ENCODE data around the gene PIR. TPM values are rescaled to one million over a fixed set of nuclear protein-coding genes. Genes with fewer than 3 reads are reported as not detected.

The PIR gene
- total RNA-seq, 1 donor from 2014 or later, result 19.3 TPM

DNA sequence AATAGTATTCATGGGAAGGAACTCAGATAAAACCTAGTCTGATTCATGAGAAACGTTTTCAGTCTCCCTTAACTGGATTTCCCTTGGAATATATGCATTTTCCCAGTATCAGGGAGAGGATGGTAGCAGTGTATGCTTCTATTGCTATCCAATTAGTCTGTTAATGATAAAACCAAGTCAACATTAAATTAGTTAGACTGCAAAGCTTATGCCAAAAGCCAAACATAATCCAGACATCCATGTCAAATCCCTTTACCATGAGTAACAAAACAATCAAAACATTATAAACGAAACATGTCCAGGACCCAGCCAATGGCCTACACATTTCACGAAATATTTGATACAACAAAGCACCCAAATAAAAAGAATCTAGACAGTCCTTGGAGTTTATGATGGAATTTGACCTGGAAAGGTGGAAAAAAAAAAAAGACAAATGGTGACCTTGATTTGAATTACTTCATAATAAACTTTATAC, 74.4 kb downstream of the PIR start:
- ATAC-seq (no peak), DNase-seq (ENCODE audit: low spot score) (no peak)

DNA sequence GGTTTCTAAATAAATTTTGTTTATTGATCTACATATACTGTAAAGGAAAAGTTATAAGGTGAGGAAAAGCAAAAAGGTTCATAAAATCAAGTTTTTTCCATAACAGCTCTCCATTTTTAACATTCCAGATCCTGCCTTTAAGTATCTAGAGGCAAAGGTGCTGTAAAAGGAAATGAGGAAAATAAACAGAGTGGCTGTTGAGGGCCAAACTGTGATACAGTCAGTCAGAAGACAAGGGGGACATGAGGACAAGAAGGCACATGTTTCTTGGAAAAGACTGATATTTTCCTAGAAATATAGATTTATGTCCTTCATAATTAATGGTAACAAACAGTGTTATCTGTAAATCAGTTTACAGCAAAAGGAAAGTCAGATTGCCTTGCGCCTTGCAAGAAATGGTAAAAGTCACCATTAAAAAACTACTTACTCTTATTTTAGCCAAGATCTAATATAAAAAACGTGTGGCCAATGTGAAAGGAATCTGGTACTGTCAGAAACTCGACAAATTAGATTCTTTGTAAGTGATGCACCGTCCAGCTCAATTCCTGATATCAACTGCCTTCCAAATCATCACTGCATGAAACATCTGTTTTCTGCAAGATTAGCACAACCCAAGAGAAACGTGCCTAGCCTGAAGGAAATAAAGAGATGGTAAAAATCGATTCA, 75.0 kb downstream of the PIR start:
- ATAC-seq (no peak), DNase-seq (ENCODE audit: low spot score) (no peak)

DNA sequence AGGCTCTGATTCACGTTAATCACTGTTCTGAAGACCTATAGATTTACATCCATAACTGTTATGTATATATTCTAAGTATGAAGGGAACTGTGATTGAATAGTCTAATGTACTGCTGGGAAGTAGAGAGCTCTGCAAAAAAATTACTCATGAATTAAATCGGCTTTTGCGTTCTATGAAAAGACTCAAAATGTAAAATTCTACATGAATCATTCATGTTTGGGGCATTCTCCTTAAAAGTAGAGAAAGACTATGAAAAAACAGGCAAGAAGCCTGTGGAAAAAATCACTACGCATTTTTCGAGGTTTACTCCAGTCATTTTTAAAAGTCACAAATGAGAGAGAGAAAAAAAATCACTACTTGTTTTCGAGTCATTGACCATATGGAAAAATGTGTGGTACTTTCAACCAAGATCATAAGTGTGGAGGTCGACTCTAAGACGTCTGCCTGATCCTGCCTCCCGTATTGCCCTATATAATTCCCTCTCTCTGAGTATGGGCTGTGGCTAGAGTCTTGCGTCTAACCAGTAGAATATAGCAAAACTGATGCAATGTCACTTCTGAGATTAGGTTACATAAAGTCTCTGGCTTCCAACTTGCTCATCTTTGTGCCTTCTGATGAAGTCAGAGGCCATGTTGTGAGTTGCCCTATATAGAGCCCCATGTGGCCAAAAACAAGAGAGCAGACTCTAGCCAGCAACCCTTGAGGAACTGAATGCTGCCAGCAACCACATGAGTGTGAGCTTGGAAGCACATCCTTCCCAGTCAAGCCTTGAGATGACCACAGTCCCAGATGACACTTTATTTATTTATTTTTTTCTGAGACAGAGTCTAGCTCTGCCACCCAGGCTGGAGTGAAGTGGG, 76.8 kb downstream of the PIR start:
- ATAC-seq, result no peak

DNA sequence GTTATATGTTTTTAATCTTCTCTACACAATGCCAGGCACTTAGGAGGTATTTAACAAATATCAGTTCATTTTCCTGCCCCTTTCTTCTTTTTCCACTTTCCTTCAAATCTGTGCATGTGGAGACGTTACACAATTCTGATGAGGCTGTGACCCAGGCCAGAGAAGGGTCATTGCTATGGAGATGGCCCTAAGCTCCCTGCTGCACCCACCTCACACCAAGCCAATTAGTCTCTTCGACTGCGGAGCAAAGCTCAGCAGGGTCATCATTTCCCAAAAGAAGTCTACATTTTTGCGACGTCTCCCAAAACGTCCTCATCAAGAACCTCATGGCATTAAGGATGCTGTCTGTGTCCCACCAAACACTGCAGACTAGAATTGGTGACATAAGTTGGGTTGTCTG, 80.0 kb downstream of the PIR start:
- DNase-seq (ENCODE audit: low spot score) (peak; percentile 45), ATAC-seq (peak; percentile 84)

More for the DNA sequence above, 76.8 kb downstream of the PIR start:
- DNase-seq (ENCODE audit: low spot score), result no peak

DNA sequence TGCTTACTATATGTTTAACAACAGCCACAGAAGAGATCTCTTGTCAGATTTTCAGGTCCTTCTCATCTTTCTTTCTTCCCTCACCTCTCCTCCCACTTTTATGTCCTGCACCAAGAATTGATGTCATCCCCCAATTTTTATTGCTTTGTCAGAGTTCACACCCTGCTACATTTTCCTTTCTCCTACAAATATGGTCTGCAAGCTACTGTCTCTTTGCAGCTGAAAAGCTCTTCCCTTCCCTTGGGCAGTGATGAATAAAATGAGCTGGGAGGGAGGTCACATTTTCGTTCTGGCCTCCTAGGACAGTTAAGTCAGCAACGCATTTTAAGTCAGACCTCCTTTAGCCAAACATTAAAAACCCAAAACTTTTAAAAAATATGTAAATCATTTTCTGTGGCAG, 82.2 kb downstream of the PIR start:
- no peak for ATAC-seq
- DNase-seq (ENCODE audit: low spot score), result no peak

DNA sequence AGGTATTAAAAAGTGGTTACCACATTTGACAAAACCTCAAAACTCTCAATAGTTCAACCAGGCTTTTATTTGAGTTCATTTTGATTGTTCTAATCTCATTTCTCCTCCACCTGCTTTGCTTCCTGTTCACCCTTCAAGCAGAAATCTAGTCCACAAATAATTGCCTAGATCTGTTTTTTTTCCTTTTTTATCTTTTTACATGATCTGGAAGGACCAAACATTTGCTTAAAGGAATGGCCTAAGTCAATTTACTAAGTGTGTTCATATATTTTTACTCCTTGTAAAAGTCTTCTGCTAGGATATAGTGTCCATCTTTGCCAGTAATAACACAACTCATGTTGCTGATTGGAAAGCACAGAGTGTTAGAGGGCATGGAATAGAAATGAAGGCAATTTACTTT, 82.7 kb downstream of the PIR start:
- DNase-seq (ENCODE audit: low spot score) (no peak), ATAC-seq (no peak)

DNA sequence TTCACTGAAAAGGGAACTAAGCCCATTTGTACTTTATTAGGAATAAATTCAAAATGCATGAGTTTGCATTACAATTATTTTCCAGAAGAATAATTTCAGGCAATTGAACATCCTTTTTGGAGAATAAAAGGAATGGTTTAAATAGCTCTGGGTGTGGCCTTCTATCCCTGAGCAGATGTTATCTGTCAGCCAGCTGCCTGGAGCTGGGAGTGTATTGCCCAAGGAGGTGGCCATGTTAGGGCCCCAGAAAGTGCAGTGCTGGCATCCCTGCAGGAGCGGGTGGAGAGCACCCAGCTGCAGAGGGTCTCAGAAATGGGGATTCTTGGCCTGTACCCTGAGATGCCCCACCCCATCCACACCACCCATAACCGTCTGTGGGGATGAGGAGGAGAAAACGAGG, 87.3 kb downstream of the PIR start:
- DNase-seq (ENCODE audit: low spot score), result no peak
- no peak for ATAC-seq

DNA sequence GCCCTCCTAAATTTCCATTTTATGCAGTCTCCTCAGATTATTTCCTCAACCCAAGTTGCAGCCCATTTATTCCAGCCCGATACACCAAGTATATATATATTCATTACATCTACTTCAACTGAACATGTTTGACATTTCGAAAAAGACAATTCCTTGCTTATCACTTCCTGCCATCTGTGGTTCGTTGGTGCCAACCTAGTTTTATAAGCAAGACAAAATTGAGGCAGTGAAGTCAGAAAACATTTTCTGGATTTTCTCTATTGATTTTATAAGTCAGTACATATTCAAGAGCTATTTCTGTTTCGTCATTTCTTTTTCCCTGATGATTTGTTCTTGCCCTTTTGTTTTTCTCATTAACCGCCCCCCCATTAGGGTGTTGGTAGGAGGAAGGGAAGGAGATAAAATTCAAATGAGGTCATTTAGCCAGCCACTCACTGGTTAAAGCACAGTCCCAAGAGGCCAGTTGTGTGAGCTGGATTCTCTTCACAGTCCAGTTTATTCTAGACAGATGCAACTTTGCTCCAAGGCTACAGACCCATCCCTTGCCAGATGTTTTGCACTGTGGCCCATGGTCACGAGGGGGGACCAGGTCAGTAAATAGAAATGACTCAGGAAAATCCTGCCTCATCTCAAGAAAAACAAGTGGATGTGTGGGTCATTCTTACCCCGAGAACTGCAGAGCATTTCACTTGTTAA, 88.6 kb downstream of the PIR start:
- no peak for ATAC-seq
- no peak for DNase-seq (ENCODE audit: low spot score)

DNA sequence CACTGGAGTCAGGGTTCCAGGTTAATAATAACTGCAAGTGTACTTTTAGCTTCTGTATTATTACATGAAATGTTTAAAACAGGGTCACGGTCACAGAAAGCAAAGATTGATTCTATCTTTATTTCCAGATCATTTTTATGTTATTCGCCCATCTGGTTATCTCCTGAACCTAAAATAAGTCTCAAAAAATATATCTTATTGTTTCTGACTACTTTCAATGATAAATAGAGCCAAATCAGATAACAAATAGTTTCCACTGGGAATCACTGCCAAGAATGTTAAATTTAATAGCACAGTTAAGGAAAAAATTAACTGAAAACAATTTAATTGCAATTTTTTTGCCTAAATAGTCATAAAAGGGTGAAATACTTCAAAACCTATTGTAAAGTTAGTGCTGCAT, 91.8 kb downstream of the PIR start:
- DNase-seq (ENCODE audit: low spot score) (no peak), ATAC-seq (no peak)

DNA sequence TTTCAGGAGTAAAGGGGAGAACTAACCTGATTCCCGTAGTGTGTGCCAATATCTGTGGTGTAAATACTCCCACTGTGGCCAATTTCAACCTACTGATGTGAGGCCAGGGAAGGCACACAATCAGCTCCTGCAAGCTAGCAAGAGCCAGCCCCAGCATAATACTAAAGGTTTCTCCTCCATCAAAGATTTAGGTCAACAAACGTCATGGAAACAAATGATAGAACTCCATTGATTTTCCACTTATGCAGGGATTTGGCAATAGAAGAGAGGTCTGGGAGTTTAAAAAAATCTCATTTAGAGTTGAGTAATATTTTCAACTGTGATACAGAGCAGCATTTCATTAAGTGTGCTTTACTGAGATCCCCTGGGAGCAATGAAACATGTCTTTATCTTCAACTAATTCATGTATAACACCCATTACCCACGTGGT, 93.2 kb downstream of the PIR start:
- ATAC-seq (peak; percentile 89), DNase-seq (ENCODE audit: low spot score) (peak; percentile 51)

DNA sequence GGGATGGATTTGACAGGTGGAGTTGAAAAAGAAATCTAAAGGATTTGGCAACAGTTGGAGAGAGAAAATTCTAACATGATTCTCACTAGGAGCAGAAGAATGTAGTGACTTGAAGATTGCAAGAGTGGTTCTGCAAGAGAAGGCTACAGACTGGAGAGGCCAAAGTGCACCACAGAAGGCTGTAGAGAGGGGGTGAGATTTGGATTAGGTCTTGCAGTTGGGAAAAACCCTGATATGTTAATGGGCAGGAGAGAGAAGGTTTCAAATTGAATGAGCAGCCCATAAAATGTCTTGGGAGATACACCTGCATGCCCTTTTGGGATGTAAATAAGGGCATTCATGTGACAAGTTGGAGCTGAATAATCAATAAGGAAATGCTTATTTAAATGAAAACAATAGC, 94.3 kb downstream of the PIR start:
- DNase-seq (ENCODE audit: low spot score) (no peak), ATAC-seq (no peak)

DNA sequence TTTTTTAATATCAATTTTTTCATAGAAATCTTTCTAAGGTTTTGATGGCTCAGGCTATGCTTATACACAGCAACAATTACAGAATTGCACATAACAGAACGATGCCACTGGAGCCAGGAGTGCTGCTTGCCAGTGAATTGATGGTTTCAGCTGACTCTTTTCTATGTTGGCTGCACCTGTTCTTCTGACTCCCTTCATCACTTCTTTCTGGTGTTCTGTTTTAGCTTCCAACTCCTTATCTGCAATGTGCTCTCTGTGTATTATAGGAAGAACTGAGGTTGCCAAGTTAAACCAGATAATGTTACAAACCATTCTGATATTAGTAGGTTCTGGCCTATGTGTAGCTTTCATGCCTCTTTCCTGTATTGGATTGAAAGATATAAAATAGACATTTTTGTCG, 97.3 kb downstream of the PIR start:
- ATAC-seq (no peak), DNase-seq (ENCODE audit: low spot score) (no peak)

DNA sequence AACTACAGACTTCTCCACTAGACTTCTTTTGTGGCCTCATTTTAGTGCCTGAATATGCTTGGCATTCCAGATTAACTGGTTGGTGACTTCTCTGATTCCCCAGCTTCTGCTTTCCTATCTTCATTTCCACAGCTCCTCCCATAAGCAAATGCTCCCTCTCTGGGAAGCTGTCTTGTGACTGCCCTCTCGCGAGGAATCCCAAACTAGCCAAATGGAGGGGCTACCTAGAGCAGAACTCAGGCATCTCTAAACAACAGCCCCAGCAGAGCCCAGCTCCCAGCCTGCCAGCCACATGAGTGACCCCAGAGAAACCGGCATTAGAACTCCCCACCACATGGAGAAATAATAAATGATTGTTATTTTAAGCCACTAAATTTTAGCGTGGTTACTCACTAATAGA, 101.3 kb downstream of the PIR start:
- ATAC-seq (no peak), DNase-seq (ENCODE audit: low spot score) (no peak)

DNA sequence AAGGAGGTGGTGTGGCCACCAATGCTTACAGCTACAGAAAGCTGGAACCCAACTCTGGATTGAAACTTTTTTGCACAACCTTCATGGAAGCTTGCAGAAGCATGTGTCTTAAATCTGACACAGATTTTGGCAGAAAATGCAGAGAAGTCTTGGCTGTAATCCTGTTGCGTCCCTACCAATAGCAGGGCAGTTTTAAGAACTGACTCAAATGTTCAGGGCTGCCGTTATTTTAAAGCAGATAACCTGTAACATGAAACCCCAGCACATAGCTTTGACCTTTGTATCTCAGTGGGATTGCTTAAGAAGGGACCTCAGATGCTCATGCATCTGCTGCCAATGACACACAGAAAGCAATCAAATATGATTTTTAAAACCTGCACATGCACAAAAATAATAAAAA, 108.8 kb downstream of the PIR start, which contains the start of gene VEGFD:
Gene VEGFD (minus strand): TSS at position 110 of the 400 bp plus-strand sequence. CDS start 467 bp downstream, outside the sequence.
- peak; percentile 44 for DNase-seq (ENCODE audit: low spot score)
- peak; percentile 87 for ATAC-seq

DNA sequence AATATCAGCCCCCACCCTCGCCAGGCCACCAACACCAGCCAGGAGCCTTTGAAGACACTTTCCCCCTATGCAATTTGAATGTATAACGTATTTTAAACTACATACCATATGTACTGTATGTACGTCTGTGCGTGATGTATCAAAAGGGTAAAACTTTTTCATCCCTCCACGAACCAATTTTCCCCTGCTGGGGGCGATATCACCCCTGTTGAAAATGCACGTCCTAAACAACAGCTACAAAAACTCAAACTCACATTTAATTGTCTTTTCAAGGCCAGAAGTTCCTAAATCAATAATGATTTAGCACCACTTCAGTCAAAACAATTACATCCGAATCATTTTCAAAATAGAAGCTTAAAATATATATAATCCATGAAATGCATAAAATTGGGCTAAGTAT, 110.3 kb downstream of the PIR start:
- ATAC-seq (no peak), DNase-seq (ENCODE audit: low spot score) (no peak)

DNA sequence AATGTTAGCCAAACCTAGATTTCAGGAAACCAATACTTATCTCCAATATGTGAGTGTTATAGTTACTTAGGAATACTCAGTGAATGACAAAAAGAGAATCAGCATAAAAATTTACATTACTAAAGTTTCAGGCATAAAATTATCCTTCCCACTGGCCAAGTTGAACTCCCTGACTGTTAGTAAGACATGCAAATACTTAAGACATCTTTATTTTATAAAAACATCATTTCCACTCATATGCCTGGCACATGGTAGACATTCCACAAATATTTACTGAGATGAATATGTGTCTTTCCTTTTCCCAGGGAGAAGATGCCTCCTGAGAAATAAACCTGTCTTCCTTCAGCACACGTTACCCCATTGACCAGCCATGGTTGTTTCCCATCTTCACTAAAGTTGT, 116.2 kb downstream of the PIR start:
- no peak for ATAC-seq

DNA sequence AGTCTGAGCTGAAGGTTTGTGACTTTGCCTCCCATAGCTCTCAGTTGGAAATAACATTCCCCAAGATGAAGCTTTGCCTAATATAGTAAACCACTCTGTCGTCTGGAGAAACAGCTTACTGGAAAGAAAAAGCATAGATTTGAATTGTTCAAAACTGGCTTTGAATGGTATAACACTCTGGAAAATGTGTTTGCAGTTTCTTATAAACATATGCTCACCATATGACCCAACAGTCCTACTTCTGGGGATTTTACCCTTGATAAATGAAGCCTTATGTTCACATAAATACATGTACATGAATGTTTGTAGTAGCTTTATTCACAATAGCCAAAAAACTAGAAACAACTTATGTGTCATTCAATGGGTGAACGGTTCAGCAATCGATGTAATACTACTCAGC, 119.2 kb downstream of the PIR start:
- ATAC-seq (no peak), DNase-seq (ENCODE audit: low spot score) (no peak)

More for the DNA sequence above, 116.2 kb downstream of the PIR start:
- DNase-seq (ENCODE audit: low spot score), result no peak

DNA sequence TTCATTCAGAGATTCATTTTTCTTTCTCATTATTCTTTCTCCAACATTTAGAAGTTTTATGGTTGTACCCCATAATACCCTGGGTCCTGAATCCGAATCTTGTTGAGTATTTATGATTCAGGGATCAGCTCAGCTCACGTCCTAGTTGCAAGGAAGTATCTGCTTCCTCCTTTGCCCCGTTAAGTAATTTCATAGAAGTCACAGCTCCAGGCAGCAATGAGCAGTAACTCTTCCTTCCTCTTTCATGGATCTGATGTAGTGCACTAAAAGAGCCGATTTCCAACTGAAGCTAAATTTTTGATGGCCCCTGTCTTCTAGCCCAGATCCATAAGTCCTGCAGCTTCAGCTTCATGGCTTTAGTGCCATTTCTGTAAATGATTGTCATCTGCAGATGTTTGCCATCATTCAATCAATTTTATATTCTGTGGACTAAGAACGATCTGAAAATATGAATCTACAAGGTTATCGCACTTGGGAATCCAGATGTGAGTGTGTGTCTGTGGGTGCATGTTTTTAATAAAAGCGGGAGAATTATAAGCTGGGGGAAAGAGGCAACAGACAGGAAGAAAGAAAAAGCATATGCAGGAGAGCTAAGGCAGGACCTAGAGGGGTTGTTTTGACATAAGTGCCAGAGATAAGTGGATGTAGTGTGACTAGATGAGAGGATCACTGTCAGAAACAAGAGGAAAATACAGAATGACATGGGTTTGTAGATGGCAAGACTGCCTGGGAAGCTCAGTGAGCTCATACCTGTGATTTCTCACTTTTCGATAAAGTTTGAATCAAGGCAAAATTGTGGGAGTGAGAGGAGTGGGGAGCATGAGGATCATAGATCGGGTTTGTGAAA, 126.4 kb downstream of the PIR start:
- ATAC-seq (no peak), DNase-seq (ENCODE audit: low spot score) (no peak)

DNA sequence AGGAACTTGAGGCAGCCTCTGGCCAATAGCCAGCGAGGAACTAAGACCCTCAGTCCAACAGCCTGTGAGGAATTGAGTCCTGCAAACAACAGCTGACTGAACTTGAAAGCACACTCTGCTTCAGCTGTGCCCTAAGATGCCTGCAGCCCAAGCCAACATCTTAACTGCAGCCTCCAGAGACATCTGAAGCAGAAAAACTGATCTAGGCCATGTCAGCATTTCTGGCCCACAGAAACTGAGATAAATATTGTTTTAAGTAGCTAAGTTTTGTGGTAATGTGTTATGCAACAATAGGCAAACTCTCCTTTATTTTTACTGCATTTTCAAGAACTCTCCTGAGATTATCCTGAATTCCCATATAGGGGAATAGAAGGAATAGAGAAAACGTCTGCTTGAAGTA, 133.4 kb downstream of the PIR start:
- DNase-seq (ENCODE audit: low spot score), result no peak
- no peak for ATAC-seq

DNA sequence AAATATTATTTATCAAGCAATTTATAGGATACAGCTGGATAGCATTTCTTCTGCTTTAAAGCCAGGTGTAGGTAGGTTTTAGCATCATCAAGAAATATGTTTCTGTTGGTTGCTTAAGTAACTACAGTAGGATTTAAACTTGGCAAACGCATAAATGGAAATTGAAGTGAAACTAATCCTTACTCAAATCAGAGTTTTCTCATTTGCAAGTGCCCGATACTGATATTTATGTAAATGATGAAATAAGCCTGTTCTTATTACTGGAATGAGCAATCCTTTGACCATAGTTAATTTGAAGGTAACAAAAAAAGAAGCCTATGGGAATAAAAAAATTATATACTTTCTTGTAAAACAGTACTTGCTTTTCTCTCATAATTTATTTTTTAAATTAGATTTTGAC, 134.6 kb downstream of the PIR start:
- DNase-seq (ENCODE audit: low spot score) (no peak), ATAC-seq (no peak)

DNA sequence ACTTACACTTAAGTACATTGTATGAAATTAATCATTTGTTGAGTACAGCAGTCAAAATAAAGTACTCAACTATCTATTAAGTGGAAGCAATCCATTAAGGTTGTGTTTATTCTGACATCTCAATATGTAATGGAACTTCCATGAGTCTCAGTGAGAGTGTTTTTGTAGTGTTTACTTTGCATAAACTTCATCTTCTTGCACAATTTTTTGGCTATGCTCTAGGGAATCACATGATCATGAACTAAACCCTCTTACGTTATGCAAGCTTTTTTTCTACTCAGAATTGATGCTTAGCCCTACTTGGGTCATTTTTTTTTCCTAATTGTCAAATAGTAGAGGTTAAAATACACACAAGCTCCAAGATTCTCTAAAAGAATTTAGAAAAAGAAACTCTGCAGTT, 136.7 kb downstream of the PIR start:
- no peak for DNase-seq (ENCODE audit: low spot score)
- peak; percentile 38 for ATAC-seq
